ENCODE data around the gene FUT8. TPM values are rescaled to one million over a fixed set of nuclear protein-coding genes. Genes with fewer than 3 reads are reported as not detected.

FUT8 gene
- total RNA-seq, 1 experiment from 2014 or later = 33.0 TPM

DNA sequence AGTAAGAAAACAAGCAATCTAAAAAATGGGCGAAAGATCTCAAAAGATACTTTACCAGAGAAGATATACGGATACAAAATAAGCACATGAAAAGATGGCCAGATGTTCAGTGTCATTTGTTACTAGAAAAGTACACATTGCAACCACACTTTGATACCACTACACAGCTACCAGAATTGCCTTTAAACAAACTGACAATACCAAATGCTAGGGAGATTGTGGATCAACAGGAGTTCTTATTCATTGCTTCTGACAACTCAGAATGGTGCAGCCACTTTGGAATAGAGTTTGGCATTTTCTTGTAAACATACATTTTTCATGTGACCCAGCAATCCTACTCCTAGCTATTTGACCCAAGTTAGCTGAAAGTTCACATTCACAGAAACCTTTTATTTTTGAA, 136.3 kb downstream of the FUT8 start:
- no peaks in the 10 kb centered on the region for H3K9me2 ChIP-seq (replicated peaks; ENCODE audit: insufficient read depth, low read length)
- peaks cover 18% of the 10 kb centered on the region for H3K4me1 ChIP-seq (ENCODE audit: low read length)
- no peaks in the 10 kb centered on the region for H3K36me3 ChIP-seq (ENCODE audit: insufficient read depth, low read length)
- no peak overlapping the region for H3K9ac ChIP-seq (ENCODE audit: low read length)
- no peaks in the 10 kb centered on the region for H3K9me3 ChIP-seq (ENCODE audit: low read length)
- DNase-seq = no peak
- no peak overlapping the region for H3K4me2 ChIP-seq (ENCODE audit: low read depth, low read length, poor library complexity, severe bottlenecking)
- no peak overlapping the region for H3K27ac ChIP-seq (ENCODE audit: low read length)
- peaks cover 22% of the 10 kb centered on the region; the same call in 1 of the 2 replicates for H3K79me2 ChIP-seq (ENCODE audit: low read length)
- H3K27me3 ChIP-seq (ENCODE audit: low read length) = no peaks in the 10 kb centered on the region
- H4K20me1 ChIP-seq (ENCODE audit: insufficient read depth, low read depth, low read length) = peaks cover 5% of the 10 kb centered on the region
- H2AFZ ChIP-seq (ENCODE audit: low read length) = no peak overlapping the region
- no peak overlapping the region for H3K4me3 ChIP-seq (ENCODE audit: low read length)

DNA sequence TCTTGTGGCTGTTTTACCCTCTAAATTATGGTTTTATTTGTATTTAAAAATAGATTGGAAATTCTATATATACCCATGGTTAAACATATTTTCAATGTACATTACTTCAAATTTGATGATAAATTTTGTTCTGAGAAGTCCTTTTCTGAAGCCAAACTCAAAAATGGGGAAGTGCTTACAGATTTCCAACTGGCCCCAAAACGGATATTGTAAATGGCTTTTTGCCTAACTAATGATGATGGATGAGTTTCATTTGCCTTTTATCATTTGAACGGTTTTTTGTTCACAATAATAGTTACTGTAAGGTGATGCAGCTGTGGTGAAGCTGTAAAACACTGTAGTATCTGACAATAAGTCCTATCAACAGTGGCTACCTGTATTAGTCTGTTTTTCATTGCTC, 136.9 kb downstream of the FUT8 start:
- peaks cover 7% of the 10 kb centered on the region for H4K20me1 ChIP-seq (ENCODE audit: insufficient read depth, low read depth, low read length)
- peak overlapping the region; percentile 18 for H3K4me2 ChIP-seq (ENCODE audit: low read depth, low read length, poor library complexity, severe bottlenecking)
- H3K4me1 ChIP-seq (ENCODE audit: low read length) = peaks cover 21% of the 10 kb centered on the region
- H3K27me3 ChIP-seq (ENCODE audit: low read length) = no peaks in the 10 kb centered on the region
- no peak overlapping the region for H3K27ac ChIP-seq (ENCODE audit: low read length)
- no peak overlapping the region for H3K4me3 ChIP-seq (ENCODE audit: low read length)
- no peaks in the 10 kb centered on the region for H3K36me3 ChIP-seq (ENCODE audit: insufficient read depth, low read length)
- no peaks in the 10 kb centered on the region for H3K9me2 ChIP-seq (replicated peaks; ENCODE audit: insufficient read depth, low read length)
- no peak for DNase-seq
- H3K9ac ChIP-seq (ENCODE audit: low read length) = no peak overlapping the region
- peaks cover 25% of the 10 kb centered on the region for H3K79me2 ChIP-seq (ENCODE audit: low read length)
- no peak overlapping the region for H2AFZ ChIP-seq (ENCODE audit: low read length)
- H3K9me3 ChIP-seq (ENCODE audit: low read length) = no peaks in the 10 kb centered on the region

DNA sequence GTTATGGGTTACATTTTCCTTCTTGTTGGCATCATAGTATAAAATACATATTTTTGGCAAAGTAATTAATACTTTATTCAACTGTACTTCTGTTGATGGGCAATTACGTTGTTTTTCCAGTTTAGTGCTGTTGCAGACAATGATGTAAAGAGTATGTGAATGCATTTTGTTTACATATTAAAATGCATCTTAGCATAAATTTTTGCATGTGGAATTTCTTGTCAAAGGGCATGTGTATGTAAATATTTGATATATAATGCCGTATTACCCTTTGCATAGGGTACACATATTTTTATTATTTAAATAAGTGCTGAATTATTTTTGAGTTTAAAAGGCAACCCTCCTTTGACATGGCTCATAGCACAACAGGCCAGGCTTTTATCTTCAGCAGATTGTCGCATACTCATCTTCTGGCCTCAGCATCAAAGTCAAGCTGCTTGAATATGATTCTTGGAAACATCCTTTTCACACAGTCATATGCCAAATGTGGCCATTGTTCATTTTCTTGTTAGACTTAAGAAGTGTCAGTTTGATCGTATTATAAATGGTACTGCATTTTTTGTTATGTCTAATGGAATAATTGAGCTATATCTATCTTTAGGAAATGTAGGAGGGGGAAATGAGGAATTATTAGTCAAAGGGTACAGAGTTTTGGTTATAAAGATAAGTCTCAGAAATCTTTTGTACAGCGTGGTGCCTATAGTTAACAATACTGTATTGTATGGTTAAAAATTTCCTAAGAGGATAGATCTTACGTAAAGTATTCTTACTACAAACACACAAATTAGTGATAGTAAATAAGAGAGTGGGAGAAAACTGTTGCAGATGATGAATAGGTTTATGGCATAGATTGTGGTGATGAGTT, 138.5 kb downstream of the FUT8 start:
- Histone ChIP-seq H3K4me1 (ENCODE audit: low read length) (peaks cover 37% of the 10 kb centered on the region), H3K27ac (ENCODE audit: low read length) (no peak overlapping the region), H3K9me3 (ENCODE audit: low read length) (no peaks in the 10 kb centered on the region), H3K27me3 (ENCODE audit: low read length) (no peaks in the 10 kb centered on the region), H3K4me3 (ENCODE audit: low read length) (no peak overlapping the region), H2AFZ (ENCODE audit: low read length) (no peak overlapping the region), H4K20me1 (ENCODE audit: insufficient read depth, low read depth, low read length) (peaks cover 22% of the 10 kb centered on the region), H3K79me2 (ENCODE audit: low read length) (peaks cover 38% of the 10 kb centered on the region), H3K9ac (ENCODE audit: low read length) (no peak overlapping the region), H3K36me3 (ENCODE audit: insufficient read depth, low read length) (no peaks in the 10 kb centered on the region), H3K4me2 (ENCODE audit: low read depth, low read length, poor library complexity, severe bottlenecking) (no peak overlapping the region), H3K9me2 (replicated peaks; ENCODE audit: insufficient read depth, low read length) (no peaks in the 10 kb centered on the region)
- DNase-seq = no peak

DNA sequence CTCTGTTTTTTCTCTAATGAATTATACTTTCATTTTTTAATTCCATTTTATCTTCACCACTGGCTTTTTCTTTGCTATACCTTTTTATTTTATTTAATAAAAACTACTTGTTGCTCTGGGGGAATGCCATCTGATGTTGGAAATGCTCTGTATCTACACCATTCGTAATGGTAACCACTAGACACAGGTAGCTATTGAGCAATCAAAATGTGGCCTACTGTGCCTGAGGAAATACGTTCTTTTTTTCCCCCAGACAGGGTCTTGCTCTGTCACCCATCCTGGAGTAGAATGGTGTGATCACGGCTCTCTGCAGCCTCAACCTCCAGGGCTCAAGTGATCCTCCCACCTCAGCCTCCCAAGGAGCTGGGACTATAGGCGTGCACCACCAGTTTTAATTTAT, 140.2 kb downstream of the FUT8 start:
- Histone ChIP-seq H4K20me1 (ENCODE audit: insufficient read depth, low read depth, low read length) (peaks cover 22% of the 10 kb centered on the region), H3K4me3 (ENCODE audit: low read length) (no peak overlapping the region), H2AFZ (ENCODE audit: low read length) (no peak overlapping the region), H3K27ac (ENCODE audit: low read length) (no peak overlapping the region), H3K4me1 (ENCODE audit: low read length) (peaks cover 45% of the 10 kb centered on the region), H3K9me2 (replicated peaks; ENCODE audit: insufficient read depth, low read length) (no peaks in the 10 kb centered on the region), H3K79me2 (ENCODE audit: low read length) (peaks cover 40% of the 10 kb centered on the region), H3K9me3 (ENCODE audit: low read length) (no peaks in the 10 kb centered on the region), H3K9ac (ENCODE audit: low read length) (no peak overlapping the region), H3K27me3 (ENCODE audit: low read length) (no peaks in the 10 kb centered on the region), H3K4me2 (ENCODE audit: low read depth, low read length, poor library complexity, severe bottlenecking) (no peak overlapping the region), H3K36me3 (ENCODE audit: insufficient read depth, low read length) (no peaks in the 10 kb centered on the region)
- DNase-seq = no peak

DNA sequence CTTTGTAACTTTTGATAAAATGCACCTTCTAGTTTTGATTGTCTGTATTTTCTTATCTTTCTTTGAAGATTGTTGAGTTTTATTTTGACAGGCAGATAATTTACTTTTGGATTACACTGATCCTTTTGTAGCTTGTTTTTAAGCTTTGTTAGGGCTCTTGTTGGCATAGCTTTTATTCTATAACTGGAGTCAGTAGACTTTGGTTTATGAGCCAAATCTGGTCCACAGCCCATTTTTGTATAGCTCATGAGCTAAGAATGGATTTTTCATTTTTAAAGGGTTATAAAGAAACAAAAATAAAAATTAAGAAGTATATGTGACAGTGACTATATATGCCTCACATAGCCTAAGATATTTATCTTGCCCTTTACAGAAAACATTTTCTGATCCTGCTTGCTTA, 142.3 kb downstream of the FUT8 start:
- no peak for DNase-seq
- Histone ChIP-seq H3K27ac (ENCODE audit: low read length) (peak overlapping the region; percentile 10), H3K9ac (ENCODE audit: low read length) (no peak overlapping the region), H3K9me3 (ENCODE audit: low read length) (no peaks in the 10 kb centered on the region), H3K27me3 (ENCODE audit: low read length) (no peaks in the 10 kb centered on the region), H3K4me1 (ENCODE audit: low read length) (peaks cover 33% of the 10 kb centered on the region), H3K79me2 (ENCODE audit: low read length) (peaks cover 40% of the 10 kb centered on the region), H3K4me3 (ENCODE audit: low read length) (0 out of 2 replicates have a peak overlapping the region, but pooled peaks have one; percentile 15), H3K4me2 (ENCODE audit: low read depth, low read length, poor library complexity, severe bottlenecking) (peak overlapping the region; percentile 66), H4K20me1 (ENCODE audit: insufficient read depth, low read depth, low read length) (peaks cover 22% of the 10 kb centered on the region), H3K9me2 (replicated peaks; ENCODE audit: insufficient read depth, low read length) (no peaks in the 10 kb centered on the region), H2AFZ (ENCODE audit: low read length) (no peak overlapping the region), H3K36me3 (ENCODE audit: insufficient read depth, low read length) (no peaks in the 10 kb centered on the region)

DNA sequence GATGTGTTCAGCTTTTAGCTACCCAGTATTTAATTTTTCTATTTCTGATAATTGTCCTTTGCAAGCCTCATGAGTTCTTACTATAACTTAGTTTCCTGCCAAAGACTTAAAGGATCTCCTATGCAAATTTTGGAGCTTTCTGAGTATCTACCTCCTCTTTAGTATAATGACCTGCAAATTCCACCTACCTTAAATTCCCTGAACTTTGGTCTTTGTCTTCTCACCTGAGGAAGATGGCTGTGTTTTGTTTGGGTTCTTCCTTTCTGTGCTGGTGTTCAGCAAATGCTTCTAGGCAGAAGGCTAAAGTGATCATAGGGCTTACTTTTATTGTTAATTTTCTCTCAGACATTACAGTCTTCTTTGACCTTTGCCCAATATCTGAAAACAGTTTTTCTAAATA, 142.8 kb downstream of the FUT8 start:
- no peaks in the 10 kb centered on the region for H3K36me3 ChIP-seq (ENCODE audit: insufficient read depth, low read length)
- H3K4me2 ChIP-seq (ENCODE audit: low read depth, low read length, poor library complexity, severe bottlenecking) = peak overlapping the region; percentile 66
- H3K27me3 ChIP-seq (ENCODE audit: low read length) = no peaks in the 10 kb centered on the region
- H4K20me1 ChIP-seq (ENCODE audit: insufficient read depth, low read depth, low read length) = peaks cover 22% of the 10 kb centered on the region
- H3K27ac ChIP-seq (ENCODE audit: low read length) = peak overlapping the region; percentile 10
- peak; percentile 62 for DNase-seq
- H3K4me1 ChIP-seq (ENCODE audit: low read length) = peaks cover 33% of the 10 kb centered on the region
- no peaks in the 10 kb centered on the region for H3K9me2 ChIP-seq (replicated peaks; ENCODE audit: insufficient read depth, low read length)
- H3K9me3 ChIP-seq (ENCODE audit: low read length) = no peaks in the 10 kb centered on the region
- H3K9ac ChIP-seq (ENCODE audit: low read length) = no peak overlapping the region
- 0 out of 2 replicates have a peak overlapping the region, but pooled peaks have one; percentile 15 for H3K4me3 ChIP-seq (ENCODE audit: low read length)
- H2AFZ ChIP-seq (ENCODE audit: low read length) = no peak overlapping the region
- H3K79me2 ChIP-seq (ENCODE audit: low read length) = peaks cover 42% of the 10 kb centered on the region

DNA sequence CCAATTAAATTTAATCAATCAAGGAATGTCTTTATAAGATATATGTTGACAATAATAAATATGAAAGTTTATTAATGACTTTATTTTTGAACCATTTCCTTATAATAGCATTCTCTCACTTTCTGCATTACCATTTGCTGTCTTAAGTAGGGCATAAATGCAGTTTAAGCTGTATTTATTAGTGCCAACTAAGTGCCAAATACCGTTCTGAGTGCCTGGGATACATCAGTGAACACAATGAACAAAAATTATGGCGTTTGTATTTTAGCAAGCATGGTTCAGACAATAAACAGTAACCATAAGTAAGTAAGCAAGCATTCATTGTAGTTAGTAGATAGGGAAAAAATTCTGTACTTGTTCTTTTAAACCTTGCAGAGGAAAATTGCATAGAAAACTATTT, 145.8 kb downstream of the FUT8 start:
- Histone ChIP-seq H3K9me2 (replicated peaks; ENCODE audit: insufficient read depth, low read length) (no peaks in the 10 kb centered on the region), H3K36me3 (ENCODE audit: insufficient read depth, low read length) (no peaks in the 10 kb centered on the region), H3K27me3 (ENCODE audit: low read length) (no peaks in the 10 kb centered on the region), H3K9ac (ENCODE audit: low read length) (no peak overlapping the region), H2AFZ (ENCODE audit: low read length) (no peak overlapping the region), H3K79me2 (ENCODE audit: low read length) (peaks cover 38% of the 10 kb centered on the region), H3K9me3 (ENCODE audit: low read length) (no peaks in the 10 kb centered on the region), H4K20me1 (ENCODE audit: insufficient read depth, low read depth, low read length) (peaks cover 22% of the 10 kb centered on the region), H3K27ac (ENCODE audit: low read length) (no peak overlapping the region), H3K4me2 (ENCODE audit: low read depth, low read length, poor library complexity, severe bottlenecking) (no peak overlapping the region), H3K4me1 (ENCODE audit: low read length) (peaks cover 29% of the 10 kb centered on the region), H3K4me3 (ENCODE audit: low read length) (no peak overlapping the region)
- no peak for DNase-seq

DNA sequence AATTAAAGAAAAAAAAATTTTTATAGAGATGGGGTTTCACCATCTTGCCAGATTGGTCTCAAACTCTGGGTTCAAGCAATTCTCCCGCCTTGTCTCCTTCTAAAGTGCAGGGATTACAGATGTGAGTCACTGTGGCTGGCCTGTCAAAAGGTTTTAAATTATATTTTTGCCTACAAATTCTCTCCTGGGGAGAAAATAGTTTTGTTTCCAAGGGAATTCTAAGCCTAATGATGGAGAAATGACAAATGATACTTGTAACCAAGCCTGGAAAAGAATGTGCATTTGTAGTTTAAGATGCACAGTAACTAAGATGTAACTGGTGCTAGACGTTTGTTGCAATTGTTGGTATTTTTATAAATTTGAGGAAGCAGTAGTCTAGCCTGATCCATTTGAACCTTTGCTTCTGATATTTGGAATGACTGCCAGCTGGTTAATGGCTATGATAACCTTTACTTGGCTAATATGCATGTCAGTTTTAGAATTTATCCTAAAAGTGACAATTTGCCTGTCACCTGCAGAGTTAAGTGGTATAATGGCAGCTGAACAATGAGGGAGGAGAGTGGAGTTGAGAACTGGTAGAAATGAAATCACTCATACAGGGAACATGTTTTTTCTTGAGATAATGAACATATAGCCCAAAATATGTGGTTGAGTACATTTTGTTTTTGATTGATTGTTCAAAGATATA, 148.0 kb downstream of the FUT8 start:
- H3K9ac ChIP-seq (ENCODE audit: low read length) = no peak overlapping the region
- H3K4me2 ChIP-seq (ENCODE audit: low read depth, low read length, poor library complexity, severe bottlenecking) = no peak overlapping the region
- no peaks in the 10 kb centered on the region for H3K9me2 ChIP-seq (replicated peaks; ENCODE audit: insufficient read depth, low read length)
- H2AFZ ChIP-seq (ENCODE audit: low read length) = no peak overlapping the region
- no peak for DNase-seq
- peaks cover 13% of the 10 kb centered on the region for H3K4me1 ChIP-seq (ENCODE audit: low read length)
- H3K4me3 ChIP-seq (ENCODE audit: low read length) = no peak overlapping the region
- no peaks in the 10 kb centered on the region for H3K27me3 ChIP-seq (ENCODE audit: low read length)
- peaks cover 4% of the 10 kb centered on the region; the same call in 1 of the 2 replicates for H4K20me1 ChIP-seq (ENCODE audit: insufficient read depth, low read depth, low read length)
- no peak overlapping the region for H3K27ac ChIP-seq (ENCODE audit: low read length)
- H3K79me2 ChIP-seq (ENCODE audit: low read length) = peaks cover 25% of the 10 kb centered on the region
- no peaks in the 10 kb centered on the region for H3K9me3 ChIP-seq (ENCODE audit: low read length)
- no peaks in the 10 kb centered on the region for H3K36me3 ChIP-seq (ENCODE audit: insufficient read depth, low read length)
